HG03342 (cell line): ENCODE data around the gene DENND4B.

Experiments
- ATAC-seq: cut with Tn5 transposase; IDR thresholded peaks from one replicate; pipeline ENCODE4 v1.9.1; 2021; ENCODE audit warnings: mild to moderate bottlenecking, moderate library complexity; ENCODE audit not compliant: unreplicated experiment

The DENND4B gene

GRCh38 chr1:153951183-153951582 is 4.7 kb upstream of the DENND4B start:
- ATAC-seq, result no peak

DNA sequence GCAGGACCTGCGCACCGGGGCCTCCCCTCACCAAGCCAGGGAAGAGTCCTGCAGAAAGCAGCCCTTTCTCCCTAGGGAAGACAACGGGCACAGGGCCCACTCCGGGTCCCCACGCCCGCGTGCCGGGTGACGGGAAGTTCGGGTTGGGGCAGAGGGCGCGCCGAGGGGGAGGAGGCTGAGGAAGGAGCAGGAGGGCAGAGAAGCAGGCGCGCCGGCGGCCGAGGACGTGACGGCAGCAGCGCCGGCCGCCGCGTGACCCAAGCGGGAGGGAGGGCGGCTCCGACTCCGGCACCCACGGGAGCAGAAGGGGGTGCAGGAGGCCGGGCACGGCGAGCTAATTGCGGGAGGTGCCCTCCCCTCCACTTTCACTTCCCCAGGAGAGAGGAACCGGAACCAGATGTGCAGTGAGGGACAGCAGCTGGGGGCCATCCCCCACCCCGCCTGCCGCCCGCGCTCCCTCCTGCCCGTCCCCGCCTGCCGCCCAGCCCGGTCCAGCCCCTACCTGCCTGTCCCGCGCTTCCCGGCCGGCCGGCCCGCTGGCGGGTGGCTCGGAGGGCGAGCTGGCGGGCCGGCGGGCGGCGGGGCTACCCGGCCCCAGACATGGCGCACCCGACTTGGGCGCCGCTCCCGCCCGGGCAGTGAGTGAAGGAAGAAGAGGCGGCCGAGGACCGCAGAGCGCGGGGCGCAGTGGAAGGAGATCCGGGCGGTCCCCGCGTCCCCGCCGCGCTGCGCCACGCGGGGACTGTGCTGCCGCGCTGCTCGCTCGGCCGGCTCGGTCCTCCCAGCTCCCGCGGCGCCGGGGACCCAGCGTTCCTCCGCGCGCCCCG is 510 bp downstream of the DENND4B start:
- peak; percentile 67 for ATAC-seq

GRCh38 chr1:153945131-153945794 is 1.3 kb downstream of the DENND4B start:
- ATAC-seq, result no peak

DNA sequence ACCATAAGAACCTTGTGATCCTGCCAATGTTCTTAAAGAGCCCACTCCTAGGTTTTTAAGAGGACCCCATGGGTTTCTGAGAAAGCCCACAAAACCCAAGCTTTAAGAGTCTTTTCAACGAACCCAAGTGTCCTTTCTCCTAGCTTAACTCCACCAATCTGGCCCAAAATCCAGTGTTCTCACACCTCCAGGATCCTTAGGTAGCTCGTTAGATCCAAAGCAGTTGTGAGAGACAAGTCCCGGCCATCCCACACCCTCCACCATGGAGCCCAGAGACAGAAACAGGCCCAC is 1.7 kb downstream of the DENND4B start:
- ATAC-seq, result no peak

DNA sequence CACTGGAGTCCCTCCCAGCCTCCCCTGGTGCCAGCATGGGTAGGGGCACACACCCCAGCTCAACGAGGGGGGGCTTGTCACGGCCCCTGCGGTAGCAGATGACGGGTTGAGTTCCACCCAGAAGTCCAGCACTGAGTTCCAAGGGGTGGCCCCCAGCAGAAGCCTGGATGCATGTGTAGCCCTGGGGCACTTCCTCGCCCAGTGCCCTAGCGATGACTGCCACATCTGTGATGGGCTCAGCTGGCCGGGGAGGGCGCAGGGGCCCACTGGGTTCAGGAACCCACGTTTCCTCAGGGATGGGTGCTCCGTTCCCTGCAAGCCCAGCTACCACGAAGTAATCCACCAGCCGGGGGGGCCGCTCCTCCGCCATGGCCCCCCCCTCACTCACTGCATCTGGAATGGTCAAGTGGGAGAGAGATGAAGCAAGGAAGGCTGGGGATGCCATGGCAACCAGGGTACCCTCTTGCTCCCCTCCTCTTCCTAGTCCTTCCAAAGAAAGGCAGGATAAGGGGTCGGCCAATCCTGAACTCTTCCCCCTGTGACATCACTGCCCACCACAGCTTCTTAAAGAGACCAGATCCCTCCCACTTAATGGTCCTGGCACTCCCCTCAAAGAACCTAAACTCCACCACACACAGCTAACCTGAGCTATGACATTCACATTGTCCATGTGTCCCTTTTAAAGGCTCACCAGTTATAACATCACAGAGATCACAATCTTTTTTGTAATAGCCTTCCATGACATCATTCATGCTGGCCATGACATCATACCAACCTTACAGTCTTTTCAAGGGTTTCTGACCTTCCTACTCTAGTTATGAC is 2.3 kb downstream of the DENND4B start:
- no peak for ATAC-seq

- ATAC-seq, result no peak
These were observed 3.6 kb downstream of the DENND4B start for GRCh38 chr1:153942766-153943549.

DNA sequence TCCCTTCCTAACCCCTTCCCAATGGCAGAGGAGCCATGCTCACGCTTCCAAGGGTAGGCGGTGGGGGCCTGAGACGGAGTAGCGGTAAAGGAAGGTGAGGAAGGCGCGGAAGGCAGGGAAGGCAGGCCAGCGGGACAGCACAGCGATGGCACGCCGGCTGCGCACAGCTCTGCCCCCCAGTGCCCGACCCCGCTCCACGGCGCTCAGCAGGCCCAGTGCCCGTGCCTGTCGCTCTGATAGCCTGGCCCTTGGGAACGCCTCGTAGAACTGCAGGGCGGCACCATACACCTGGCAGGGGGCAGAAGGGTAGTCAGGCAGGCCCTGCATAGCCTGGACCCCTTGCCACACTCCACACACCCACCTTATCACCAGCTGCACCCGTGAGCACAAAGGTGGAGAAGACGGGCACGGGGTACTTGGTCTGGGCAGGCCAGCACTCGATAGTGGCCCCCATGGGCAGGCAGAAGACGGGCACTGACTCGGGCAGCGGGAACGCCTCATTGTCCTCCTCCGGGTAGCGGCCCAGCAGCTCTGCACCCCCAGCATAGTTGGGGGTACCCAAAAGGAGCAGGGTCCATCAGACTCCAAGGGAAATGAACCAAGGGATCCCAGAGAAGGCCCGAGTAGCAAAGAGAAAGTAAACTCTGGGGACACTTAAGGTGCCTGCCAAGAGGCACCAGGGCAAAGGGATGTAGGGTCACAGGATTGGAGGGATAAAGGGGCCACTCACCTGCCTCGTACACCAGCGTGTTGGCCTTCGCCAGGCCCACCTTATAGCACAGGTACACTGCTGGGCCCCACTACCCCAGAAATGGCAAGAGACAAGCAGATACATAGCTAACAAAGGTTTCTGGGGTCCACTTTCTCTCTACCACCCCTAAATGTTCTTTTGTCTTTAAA is 4.4 kb downstream of the DENND4B start:
- ATAC-seq, result no peak

- no peak for ATAC-seq
These were observed 5.8 kb downstream of the DENND4B start for GRCh38 chr1:153940756-153941155.

DNA sequence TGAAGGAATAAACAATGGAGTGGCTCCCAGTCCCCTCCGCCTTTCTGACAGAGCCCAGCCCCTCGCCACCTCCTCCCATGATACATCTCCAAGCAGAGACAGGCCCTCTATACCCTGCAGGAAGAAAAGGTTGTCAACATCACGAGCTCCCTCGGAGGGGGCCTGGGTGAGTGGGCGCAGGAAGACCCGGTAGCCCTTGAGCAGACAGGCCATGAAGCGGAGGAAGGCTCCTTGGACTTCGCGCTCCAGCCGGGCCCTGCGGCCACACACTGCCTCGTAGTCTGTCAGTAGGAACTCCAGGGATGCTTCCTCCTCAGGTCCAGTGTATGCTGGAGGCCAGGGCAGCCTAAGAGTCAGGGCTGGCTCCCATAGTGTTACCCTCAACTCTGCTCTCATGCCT is 7.0 kb downstream of the DENND4B start:
- ATAC-seq, result no peak

DNA sequence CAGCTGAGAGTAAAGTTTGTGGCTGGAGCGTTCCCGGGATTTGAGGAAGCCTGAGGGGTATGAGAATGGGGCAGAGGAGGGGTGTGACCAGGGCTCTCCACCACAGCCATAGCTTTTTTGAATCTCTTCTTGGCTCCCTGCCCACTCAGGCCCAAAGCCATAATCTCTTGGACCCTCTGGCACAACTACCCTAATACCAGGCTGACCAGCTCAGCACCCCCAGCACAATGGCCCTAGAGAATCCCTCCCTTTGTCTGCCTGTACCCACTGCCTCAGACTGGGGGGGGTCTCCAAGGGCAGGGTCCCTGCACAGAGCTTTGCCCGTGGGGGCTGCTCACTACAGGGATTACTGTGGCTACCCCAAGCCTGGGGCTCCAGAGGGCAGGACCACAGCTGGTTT is 7.5 kb downstream of the DENND4B start:
- ATAC-seq, result no peak

DNA sequence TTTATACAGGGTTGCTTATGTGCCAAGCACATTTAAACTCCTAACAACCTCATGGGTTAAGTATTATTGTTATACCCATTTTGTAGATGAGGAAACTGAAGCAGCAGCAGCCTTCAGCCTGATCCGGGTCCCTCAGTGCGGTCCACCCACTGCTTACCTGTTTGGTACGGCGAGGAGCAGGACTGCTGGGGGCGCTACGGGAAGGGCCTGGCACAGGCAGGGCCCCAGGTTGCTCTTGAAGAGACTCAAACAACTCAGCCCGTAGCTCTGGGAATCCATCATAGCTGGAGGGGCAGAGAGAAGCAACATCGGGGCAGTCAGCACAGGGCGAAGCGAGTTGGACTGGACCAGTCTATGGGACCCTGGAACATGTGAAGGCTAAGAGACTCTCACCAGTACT is 9.2 kb downstream of the DENND4B start:
- ATAC-seq, result no peak

DNA sequence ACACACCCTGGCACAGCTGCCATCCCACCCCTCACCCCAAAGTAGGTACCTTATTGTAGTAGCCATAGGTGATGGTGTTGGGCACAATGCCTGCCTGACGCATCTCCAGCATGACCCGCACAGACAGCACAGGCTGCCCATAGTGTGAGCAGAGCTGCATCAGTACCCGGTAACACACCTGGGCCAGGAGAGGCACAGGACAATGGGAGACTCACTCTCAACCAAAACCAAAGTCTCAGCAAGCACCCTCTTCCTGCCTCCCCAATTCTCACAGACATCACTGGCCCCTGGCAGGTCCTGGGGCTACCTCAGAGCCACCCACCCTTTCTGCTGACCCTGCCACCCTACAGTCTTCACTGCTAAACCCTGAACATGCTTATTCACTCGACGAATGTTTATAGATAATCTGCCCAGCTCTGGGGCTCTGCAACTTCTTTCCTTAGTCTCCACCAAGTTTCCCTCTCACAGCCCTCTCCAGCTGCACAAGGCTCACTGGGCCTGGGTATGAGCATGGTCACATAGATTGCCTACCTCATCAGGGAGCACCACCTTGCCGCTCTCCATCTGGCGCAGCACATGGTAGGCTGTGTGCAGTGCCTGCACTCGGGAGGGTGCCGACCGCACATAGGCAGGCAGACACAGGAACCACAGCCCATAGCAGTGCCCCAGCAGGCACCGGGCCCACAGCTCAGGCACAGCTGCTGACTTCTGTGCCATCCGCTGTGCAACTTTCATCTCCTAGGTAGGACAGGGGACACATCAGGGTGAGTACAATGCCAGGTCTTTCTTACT is 10.3 kb downstream of the DENND4B start:
- ATAC-seq, result no peak

DNA sequence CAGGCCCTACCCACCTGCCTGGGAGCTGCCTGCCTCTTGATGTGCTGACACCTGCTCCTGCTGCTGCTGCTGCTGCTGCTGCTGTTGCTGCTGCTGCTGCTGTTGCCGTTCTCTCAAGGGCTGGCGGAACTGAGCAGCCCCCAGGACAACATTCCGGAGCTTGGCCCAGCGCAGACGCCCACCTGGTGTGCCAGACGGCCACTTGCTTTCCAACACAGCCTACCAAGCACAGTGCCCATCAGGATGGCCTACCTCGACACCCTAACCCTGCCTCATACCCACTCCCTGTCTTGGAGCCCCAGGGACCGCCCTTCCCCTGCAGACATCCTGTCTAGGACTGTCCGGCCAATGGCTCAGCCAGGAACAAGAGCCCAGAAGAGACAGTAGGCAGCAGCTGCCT is 11.8 kb downstream of the DENND4B start:
- no peak for ATAC-seq

DNA sequence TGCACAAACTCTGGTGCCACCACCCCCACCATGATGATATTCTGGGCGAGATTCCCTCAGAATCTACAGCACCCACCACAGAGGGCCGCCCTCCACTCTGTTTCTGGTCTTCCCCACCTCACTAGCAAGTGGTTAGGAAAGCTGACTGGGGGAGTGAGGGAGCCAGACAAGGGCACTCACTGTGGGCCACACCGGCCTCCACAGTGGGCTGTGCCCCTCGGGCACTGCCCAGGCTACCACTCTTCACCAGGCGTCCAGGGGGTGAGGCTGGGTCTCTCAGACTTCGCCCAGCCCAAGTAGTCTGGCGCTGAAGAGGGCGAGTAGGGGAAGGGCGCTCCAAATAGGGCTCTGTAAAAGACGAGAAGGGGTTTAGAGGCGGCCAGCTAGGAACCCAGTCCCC is 12.6 kb downstream of the DENND4B start:
- ATAC-seq, result no peak

- ATAC-seq, result no peak
These were observed 13.1 kb downstream of the DENND4B start for GRCh38 chr1:153933430-153933829.

- ATAC-seq, result no peak
These were observed 14.1 kb downstream of the DENND4B start for GRCh38 chr1:153932156-153933131.

DNA sequence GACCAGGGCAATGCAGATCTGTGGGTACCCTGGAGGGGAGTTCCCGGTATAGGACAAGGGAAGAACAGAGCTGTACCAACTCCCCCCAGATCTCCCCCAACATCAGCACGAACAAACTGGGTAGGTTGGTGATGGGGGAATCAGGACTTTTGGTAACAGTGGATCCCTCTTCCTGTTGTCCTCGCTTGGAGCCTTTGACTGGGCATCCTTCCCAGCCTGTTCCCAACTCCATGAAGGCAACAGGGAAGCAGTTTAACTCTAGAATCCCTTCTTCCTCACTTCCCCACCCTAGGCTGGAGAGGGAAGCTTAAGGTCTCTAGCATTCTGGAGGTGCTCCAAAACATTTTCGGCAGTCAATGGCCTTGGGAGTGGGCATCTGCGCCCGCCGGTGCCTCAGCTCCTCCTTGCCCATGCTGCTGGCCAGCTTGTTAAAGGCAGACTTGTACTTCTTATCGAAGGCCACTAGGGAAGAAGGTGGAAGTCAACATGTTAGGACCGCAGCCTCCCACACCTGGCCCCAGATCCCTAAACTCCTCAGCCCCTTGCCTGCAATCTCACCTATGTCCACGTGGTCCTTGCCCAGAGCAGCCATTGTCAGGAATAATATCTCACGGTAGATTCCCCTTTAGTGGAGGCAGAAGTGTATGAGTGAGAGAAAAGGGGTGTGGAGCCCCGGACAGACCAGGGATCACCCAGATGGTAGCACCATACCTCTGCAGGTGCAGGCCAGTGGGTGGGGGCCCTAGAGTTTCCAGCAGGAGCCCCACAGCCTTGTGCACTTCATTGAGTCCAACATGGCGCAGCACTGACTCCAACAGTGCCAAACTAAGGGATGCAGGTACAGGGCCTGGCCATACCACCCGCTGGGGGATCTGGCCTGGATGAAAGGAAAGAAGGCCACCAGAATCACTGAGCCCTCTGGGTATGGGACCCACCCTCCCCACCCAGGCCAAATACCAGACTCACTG is 16.3 kb downstream of the DENND4B start:
- ATAC-seq, result no peak
